NCI-H2227 (cell line): ENCODE data around the gene CA14.
"Not testable (repeated sequence)": the region's sequence is repeated elsewhere in the genome, so short reads cannot be mapped to it uniquely, and the experiment has no call there.

Experiments used
- DNase-seq: peaks from one replicate; lab custom pipeline; 2025; ENCODE audit not compliant: unreplicated experiment; lab: John Stamatoyannopoulos, UW

CA14 gene

DNA sequence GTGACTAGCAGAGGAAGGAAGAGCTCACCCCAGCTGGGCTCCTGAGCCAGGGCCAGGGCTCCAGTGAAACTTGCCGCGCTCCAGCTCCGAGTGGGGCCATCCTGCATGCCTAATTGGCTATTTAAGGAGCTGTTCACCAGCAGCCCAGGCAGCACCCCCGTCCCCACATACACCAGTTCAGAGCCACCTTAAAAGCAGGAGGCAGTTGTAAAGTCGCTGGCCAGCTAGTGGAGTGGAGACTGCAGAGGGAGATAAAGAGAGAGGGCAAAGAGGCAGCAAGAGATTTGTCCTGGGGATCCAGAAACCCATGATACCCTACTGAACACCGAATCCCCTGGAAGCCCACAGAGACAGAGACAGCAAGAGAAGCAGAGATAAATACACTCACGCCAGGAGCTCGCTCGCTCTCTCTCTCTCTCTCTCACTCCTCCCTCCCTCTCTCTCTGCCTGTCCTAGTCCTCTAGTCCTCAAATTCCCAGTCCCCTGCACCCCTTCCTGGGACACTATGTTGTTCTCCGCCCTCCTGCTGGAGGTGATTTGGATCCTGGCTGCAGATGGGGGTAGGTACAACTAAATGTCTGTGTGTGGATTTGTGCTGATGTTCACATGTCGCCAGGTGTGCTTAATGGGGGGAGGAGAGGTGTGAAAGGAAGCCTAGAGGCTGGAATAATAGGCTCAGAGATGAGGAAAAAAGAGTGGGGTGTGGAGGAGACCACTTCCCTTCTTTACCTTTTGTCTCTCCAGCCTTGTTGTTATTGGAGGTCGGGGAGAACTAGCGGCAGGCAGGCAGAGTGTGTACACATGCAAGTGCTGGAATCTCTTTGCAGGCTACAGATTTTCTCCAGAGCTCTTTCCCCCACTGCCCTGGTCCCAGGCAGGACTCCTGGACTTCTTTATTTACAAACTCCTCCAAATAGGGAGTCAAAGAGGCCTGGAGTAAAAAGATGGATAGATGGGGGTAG, at the start of gene CA14:
Gene CA14, plus strand, starts transcription at position 151 of the 962 bp plus-strand sequence. Its CDS starts 355 bp downstream, at position 506.
- peak; percentile 27 for DNase-seq

DNA sequence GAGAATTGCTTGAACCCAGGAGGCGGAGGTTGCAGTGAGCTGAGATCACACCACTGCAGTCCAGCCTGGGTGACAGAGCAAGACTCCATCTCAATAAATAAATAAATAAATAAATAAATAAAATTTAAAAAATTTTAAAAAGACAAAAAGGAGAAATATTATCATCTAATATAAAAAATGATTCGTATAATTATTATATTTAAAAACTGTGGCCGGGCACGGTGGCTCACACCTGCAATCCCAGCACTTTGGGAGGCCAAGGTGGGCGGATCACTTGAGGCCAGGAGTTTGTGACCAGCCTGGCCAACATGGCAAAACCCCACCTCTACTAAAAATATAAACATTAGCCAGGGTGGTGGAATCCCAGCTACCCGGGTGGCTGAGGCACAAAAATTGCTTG, 49.1 kb upstream of the CA14 start:
- not testable (repeated sequence) for DNase-seq

DNA sequence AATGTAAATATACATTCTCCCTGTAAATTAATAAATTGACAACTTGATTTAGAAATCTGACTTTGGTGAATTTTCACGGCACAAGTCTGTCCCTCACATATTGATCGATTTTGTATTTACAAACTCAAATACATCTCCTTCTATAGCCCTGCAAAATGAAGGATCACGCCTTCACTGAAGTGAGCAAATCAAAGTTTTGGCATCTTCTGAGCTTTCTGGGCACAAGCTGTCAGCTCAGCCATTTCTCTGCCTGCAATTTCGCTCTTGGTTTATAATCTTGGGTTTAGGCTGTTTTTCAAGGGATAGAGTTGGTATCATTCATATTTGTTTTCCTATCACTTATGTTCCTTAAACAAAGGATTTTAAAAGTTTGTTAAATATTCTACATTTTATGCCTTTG, 47.5 kb upstream of the CA14 start:
- no peak for DNase-seq

DNA sequence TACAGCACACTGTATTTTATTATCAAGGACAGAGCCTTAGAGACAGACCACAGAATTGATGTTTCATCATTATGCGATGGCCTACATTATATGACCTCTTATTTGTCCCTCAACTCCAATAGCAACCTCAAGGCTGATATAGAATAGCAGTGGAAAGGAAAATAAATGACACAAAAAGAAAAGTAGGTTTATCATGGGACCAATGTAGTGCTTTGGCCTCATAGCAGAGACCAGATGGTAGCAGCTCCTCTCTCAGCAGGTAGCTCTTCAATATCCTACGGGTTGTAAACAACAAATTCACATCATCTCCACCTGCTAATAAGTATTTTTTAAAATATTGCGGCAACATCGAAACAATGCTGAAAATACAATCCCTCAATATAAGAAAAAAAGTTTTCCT, 46.9 kb upstream of the CA14 start:
- DNase-seq = no peak

DNA sequence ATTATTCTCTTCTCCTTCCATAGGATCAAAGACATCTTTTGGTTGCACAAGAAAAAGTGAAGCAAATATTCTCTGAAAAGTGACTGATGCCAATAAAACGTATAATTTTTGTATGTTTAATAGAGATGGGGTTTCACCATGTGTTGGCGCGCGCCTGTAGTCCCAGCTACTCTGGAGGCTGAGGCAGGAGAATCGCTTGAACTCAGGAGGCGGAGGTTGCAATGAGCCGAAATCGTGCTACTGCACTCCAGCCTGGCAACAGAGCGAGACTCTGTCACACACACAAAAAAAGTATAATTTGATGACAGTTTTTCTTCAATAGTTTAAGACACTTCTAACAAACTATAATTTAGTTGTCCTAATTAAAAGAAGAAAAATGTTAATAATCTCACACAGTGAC, 45.5 kb upstream of the CA14 start:
- no peak for DNase-seq

DNA sequence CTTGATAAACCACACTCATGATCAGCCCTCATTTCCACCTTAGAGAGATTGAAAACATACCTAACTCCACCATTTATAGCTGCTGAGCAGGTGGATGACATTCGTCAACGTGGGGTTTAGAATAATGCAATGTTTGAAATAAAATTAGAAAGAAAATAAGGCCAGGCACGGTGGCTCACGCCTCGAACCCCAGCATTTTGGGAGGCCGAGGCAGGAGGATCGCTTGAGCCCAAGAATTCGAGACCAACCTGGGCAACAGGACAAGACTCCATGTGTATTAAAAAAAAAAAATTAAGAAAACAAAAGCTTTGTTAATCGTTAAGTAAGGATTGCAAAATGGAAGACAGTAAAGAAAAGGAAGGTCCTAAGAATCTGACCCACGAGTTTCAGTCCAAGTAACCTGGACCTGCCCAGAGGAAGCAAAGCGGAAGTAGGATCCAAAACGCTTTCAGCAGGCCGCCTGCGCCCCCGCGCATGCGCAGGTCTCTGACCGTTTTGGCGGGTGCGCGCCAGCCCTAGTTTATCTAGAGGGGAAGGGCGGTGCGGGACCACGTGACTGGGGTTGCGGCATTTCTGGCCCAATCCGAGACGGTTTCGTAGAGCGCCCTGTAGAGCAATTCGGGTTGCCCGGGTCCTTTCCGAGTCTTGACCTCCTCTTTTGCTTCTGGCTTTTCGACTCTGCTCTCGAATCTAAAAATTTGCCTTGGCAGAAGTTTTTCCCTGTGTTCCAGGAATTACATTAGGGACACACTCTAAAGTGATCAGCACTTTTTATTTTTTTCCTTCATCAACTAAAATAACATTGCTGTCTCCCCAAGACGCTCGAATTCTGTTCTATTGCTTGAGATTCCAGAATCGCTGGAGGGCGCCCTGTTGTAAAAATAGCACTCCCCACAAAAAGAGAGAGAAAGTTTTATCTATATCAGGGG, 44.1 kb upstream of the CA14 start:
- peak; percentile 98 for DNase-seq

DNA sequence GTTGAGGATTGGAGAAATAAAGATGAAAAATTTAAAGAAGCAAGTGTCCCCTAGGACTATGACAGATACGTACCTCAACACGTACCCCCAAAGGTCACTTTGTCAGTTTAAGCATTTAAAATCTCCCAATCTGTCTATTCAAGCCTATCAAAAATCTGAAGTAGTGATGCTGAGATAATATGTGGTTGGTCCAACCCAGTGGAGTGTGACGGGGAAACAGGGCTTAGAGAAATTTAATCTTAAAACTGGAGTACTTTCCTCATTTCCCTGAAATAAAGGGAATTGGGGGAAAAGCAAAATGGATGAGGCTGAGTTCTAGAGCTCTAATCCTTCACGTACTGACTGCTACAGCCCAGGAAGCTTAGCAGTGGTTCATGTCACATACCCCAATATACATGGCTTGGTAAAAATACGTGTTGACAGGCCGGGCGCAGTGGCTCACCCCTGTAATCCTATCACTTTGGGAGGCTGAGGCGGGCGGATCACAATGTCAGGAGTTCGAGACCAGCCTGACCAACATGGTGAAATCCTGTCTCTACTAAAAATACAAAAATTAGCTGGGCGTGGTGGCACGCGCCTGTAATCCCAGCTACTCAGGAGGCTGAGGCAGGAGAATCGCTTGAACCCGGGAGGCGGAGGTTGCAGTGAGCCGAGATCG, 43.3 kb upstream of the CA14 start:
- DNase-seq = not testable (repeated sequence)

DNA sequence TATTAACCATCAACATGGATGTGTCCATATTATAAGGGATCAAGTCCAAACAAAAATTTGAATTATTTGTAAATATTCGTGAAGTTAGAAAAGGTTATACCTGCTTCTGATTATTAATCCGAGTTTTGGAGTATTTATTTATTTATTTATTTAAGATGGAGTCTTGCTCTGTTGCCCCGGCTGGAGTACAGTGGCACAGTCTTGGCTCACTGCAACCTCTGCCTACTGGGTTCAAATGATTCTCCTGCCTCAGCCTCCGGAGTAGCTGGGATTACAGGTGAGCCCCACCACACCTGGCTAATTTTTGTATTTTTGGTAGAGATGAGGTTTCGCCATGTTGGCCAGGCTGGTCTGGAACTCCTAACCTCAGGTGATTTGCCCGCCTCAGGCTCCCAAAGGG, 41.7 kb upstream of the CA14 start:
- not testable (repeated sequence) for DNase-seq

DNA sequence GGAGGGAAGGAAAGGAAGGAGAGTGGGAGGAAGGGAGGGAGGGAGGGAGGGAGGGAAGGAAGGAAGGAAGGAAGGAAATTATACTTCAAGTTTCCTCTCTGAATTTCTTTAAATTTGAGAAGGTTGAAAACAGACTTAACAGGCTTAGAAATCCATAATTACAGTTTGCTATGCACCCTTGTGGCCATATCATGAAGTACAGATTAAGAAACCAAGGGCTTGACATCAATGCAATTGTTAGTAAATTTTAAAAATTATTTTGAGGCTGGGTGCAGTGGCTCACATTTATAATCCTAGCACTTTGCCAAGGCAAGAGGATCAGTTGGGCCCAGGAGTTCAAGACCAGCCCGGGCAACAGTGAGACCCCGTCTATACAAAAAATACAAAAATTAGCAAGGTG, 36.0 kb upstream of the CA14 start:
- peak; percentile 52 for DNase-seq

DNA sequence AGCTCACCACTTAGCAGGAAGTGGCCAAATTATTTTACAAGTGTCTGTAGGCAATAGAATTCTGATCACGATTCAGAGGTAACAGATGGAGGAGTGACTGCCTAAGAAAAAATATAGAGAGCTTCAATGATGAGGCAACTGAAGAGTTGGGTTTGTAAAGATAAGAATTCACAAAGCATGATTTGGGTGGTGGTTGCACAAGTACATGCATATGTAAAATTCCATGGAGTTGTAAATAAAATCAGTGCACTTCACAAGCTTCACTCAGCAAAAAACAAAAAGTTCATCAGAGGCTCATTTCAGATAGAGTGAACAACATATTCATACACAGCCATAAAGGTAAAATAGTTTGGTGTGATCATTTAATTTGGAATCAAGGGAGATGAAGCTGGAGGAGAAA, 32.6 kb upstream of the CA14 start:
- no peak for DNase-seq

DNA sequence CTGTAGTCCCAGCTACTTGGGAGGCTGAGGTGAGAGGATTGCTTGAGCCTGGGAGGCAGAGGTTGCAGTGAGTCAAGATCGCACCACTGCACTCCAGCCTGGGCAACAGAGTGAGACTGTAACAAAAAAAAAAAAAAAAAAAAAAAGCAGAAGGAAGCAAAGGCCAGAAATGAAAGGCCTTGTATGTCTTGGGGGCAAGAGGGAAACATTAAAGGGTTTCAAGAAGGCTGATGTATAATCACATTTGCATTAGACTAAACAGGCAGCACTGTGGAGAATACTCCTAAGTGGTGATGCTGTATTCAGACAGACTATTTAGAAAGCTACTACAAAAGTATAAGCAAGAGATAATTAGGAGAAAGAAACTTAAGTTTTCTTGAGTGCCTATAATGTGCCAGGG, 32.0 kb upstream of the CA14 start:
- no peak for DNase-seq

DNA sequence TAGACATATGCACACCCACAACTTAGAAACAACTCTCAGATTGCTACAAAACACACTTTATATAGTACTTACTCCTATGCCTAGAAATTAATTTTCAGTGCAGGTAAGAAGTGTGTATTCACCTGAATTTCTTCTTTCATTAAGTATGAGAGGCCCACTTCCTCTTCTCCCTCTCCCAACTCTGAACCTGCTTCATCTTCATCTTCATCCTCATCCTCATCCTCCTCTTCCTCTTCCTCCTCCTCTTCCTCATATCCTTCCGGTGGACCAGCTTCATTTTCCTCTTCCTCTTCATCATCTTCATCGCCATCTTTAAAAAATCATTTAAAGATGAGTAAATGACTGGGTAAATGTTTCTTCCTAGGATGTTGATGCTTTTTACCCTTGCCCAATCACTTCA, 31.1 kb upstream of the CA14 start:
- no peak for DNase-seq

DNA sequence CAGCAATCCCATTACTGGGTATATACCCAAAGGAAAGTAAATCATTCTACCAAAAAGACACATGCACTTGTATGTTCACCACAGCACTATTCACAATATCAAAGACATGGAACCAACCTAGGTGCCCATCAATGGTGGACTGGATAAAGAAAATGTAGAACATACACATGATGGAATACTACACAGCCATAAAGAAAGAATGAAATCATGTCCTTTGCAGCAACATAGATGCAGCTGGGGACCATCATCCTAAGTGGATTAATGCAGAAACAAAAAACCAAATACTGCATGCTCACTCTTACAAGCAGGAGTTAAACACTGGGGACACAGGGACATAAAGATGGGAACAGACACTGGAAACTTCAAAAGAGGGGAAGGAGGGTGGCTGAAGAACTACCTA, 30.3 kb upstream of the CA14 start:
- no peak for DNase-seq

DNA sequence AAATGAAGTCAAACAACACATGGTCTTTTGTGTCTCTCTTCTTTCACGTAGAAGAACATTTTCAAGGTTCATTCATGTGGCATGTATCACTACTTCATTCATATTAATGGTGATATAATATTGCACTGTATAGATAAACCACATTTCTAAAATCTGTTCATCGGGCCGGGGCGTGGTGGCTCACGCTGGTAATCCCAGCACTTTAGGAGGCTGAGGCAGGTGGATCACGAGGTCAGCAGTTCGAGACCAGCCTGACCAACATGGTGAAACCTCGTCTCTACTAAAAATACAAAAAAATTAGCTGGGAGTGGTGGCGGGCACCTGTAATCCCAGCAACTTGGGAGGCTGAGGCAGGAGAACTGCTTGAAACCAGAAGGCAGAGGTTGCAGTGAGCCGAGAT, 29.3 kb upstream of the CA14 start:
- DNase-seq = not testable (repeated sequence)

DNA sequence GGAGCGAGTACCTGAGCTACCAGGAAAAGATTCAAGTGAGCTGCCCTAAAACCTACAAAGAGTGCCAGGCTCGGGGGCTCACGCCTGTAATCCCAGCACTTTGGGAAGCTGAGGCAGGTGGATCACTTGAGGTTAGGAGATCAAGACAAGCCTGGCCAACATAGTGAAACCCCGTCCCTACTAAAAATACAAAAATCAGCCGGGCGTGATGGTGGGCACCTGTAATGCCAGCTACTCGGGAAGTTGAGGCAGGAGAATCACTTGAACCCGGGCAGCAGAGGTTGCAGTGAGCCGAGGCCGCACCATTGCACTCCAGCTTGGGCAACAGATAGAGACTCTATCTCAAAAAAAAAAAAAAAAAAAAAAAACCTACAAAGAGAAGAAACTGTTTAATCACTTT, 24.7 kb upstream of the CA14 start:
- DNase-seq = not testable (repeated sequence)

DNA sequence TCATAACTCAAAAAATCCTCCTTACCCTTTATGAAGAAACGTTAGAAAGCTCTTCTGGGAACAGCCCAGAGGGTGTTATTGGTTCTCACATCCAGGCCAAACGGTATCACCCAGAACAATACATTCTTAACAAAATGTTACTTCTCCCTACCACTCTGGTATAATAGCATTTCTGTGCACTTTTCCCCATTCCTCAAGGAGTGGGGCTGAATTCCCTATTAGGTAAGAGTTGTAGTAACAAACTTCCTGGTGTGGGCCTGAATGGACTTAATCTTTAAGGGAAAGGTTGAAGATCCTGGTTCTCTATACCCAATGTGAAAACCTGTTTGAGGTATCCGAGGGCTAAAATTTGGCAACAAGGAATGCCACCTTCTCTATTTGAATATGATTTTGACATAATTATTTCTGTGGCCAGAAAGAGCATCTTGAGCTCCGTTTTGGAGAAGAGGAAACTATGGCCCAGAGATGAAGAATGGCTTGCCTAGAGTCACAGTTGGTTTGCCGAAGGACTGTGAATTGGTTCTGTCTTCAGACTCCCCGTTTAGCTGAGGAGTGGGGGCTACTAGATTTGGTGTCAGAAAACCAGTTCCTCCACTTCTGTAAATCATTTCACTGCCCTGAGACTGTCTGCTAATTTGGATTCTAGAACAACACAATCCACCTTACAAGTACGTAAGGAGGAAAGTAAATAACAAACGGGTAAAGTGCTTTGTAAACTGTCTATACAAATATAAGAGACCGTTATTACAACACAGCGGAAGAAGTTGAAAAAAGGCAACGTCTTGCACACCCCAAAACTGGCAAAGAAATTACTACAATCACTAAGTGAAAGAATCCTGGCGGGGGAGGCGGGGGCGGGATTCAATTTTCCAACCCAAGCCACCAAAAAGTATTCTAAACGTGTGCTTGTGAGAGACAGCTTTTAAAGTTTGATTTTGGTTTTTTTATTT, 23.9 kb upstream of the CA14 start:
- DNase-seq = no peak

DNA sequence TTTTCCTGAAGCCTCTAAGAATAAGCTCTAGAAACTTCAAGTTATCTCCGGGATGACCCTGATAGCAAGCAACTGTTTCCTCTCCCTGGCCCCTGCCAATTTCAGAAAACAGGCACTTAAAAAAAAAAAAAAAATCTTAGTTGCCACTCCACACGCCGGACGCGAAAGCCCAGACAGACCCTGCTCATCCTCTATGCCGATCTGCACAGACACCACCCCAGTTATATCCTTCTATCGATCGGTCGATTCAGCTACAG, 23.3 kb upstream of the CA14 start:
- DNase-seq = no peak

DNA sequence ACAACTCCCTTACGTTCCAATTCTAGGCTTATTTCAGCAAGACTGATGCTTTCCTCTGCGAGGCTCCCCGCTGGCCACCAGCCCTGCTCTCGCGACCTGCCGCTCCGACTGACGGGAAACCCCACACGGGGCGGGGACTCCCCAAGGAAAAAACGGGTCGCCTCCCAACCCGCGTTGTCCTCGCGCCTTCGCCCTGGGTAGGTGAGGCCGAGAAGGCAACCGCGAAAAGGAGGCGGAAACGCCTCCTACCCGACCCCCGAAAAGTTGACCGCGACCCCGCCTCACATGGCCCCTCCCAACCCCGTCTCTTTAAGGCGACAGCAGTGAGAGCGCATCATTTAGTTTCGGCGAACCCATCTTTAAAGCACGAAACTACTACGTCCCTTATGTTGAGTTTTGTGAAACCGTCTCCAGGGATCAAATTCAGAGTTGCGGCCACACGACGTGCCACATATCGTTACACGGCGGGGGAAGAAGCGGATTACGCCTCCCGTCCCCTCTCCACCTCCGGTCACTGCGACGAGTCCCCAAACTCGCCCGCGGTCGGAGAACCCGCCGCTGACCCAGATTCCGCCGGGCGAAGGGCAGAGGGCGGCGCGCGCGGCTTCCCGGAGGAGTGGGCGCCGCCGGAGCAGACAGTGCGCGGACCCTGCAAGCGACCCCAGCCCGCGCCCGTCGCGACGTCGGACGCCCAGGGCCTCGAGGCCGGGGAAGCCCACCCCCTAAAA, 22.8 kb upstream of the CA14 start:
- peak; percentile 77 for DNase-seq

DNA sequence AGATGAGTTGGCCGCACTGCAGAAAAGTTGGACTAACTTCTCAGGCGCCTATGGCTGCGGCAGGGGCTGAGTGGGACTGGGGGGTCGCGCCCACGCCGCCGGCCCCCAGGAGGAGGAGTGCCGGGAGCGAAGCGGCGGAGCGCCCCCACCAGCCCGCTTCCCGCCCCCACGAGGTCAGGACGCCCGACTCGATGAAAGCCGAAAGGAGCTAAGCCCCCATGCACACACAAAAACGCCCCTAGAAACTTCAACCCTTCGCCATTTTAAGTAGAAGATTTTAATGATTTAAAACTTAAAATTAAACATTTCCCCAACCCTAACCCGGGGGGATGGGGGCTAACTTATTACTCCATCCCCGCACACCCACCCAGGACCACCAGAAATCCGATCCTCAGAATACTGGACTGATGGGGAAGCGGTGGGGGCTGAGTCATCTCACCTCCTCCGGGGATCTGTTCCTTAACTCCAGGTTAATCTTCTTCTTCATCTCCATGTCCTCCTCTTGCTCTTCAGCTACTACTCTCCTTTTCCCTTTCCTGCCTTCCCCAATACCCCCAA, 22.2 kb upstream of the CA14 start:
- peak; percentile 44 for DNase-seq
